HG03521 (cell line): ENCODE measurements around the gene ERP27.

Experiments
- ATAC-seq: cut with Tn5 transposase; IDR thresholded peaks from one replicate; pipeline ENCODE4 v1.9.1; 2021; ENCODE audit warnings: mild to moderate bottlenecking, moderate library complexity; ENCODE audit not compliant: unreplicated experiment

ERP27 gene

GRCh38 chr12:14874882-14875281 is 63.5 kb downstream of the ERP27 start:
- no peak for ATAC-seq

- no peak for ATAC-seq
These were observed 64.7 kb downstream of the ERP27 start for GRCh38 chr12:14873440-14874185.

GRCh38 chr12:14871886-14872285 is 66.5 kb downstream of the ERP27 start:
- no peak for ATAC-seq

- no peak for ATAC-seq
These were observed 67.1 kb downstream of the ERP27 start for GRCh38 chr12:14871247-14871646.

GRCh38 chr12:14868916-14869506 is 69.3 kb downstream of the ERP27 start:
- no peak for ATAC-seq
